ENCODE data around the gene SCN5A.
A peak's percentile ranks its signal among the peaks of the same experiment; 100 is the strongest.

The SCN5A gene

GRCh38 chr3:38534180-38534579 lies 115.3 kb downstream of the SCN5A start:
- DNase-seq, result no peak

- no peak for DNase-seq
Measured at GRCh38 chr3:38533285-38533976, 116.1 kb downstream of the SCN5A start.

- DNase-seq, result no peak
Measured at GRCh38 chr3:38532529-38532928, 117.0 kb downstream of the SCN5A start.

- DNase-seq, result peak; percentile 3 to 24 (median 12)
Measured at GRCh38 chr3:38528457-38528856, 121.0 kb downstream of the SCN5A start.

GRCh38 chr3:38526792-38527191 lies 122.7 kb downstream of the SCN5A start:
- no peak for DNase-seq

GRCh38 chr3:38524141-38524739 lies 125.2 kb downstream of the SCN5A start:
- no peak for DNase-seq

- no peak for DNase-seq
Measured at GRCh38 chr3:38522002-38522401, 127.5 kb downstream of the SCN5A start.

GRCh38 chr3:38521391-38521987 lies 128.0 kb downstream of the SCN5A start:
- DNase-seq, result peak; percentile 69 to 77 (median 74)

- no peak for DNase-seq
Measured at GRCh38 chr3:38519651-38520050, 129.8 kb downstream of the SCN5A start.

- no peak for DNase-seq
Measured at GRCh38 chr3:38519000-38519399, 130.5 kb downstream of the SCN5A start.

- DNase-seq, result no peak
Measured at GRCh38 chr3:38516669-38517068, 132.8 kb downstream of the SCN5A start.

- no peak for DNase-seq
Measured at GRCh38 chr3:38515367-38515766, 134.1 kb downstream of the SCN5A start.

- DNase-seq, result no peak
Measured at GRCh38 chr3:38511546-38511945, 137.9 kb downstream of the SCN5A start.

GRCh38 chr3:38510631-38511030 lies 138.9 kb downstream of the SCN5A start:
- DNase-seq, result peak in 2 of 4 experiments; percentile 22 to 28

- no peak for DNase-seq
Measured at GRCh38 chr3:38509732-38510131, 139.8 kb downstream of the SCN5A start.

- DNase-seq, result no peak
Measured at GRCh38 chr3:38507120-38507519, 142.4 kb downstream of the SCN5A start.

- no peak for DNase-seq
Measured at GRCh38 chr3:38500688-38501417, 148.6 kb downstream of the SCN5A start.
